Pulmonary artery endothelial cell (primary cell): ENCODE measurements around the gene TXK. TPM values are rescaled to one million over a fixed set of nuclear protein-coding genes. Genes with fewer than 3 reads are reported as not detected.

Source experiments
- DNase-seq: peaks from one replicate; pipeline ENCODE4 v3.0.0-alpha.2; 2011; ENCODE audit warnings: low read depth, low spot score
- total RNA-seq: library from RNA; depleted of rRNA; stranded (reverse); fragments of >200 nt; gene quantifications from 2 replicates; pipeline ENCODE4 v1.2.3, GENCODE V29; 2014

Gene TXK
- total RNA-seq, 1 donor from 2014 or later: 0.07 TPM

- no peak for DNase-seq
Observed at GRCh38 chr4:48137846-48138245, 3.8 kb upstream of the TXK start.

- no peak for DNase-seq
Observed at GRCh38 chr4:48133669-48134068, 381 bp downstream of the TXK start.

GRCh38 chr4:48131736-48132135 is 2.3 kb downstream of the TXK start:
- DNase-seq: no peak

- DNase-seq: no peak
Observed at GRCh38 chr4:48130100-48130499, 4.0 kb downstream of the TXK start.

- no peak for DNase-seq
Observed at GRCh38 chr4:48129307-48130014, 4.6 kb downstream of the TXK start.

- DNase-seq: peak; percentile 81
Observed at GRCh38 chr4:48127682-48128404, 6.2 kb downstream of the TXK start.

GRCh38 chr4:48127231-48127630 is 6.8 kb downstream of the TXK start:
- no peak for DNase-seq

GRCh38 chr4:48126621-48127020 is 7.4 kb downstream of the TXK start:
- no peak for DNase-seq

- no peak for DNase-seq
Observed at GRCh38 chr4:48124870-48125269, 9.2 kb downstream of the TXK start.

GRCh38 chr4:48122756-48123155 is 11.3 kb downstream of the TXK start:
- DNase-seq: no peak

GRCh38 chr4:48121180-48121579 is 12.9 kb downstream of the TXK start:
- no peak for DNase-seq

- DNase-seq: no peak
Observed at GRCh38 chr4:48120132-48120531, 13.9 kb downstream of the TXK start.

- DNase-seq: no peak
Observed at GRCh38 chr4:48119646-48120045, 14.4 kb downstream of the TXK start.

- DNase-seq: no peak
Observed at GRCh38 chr4:48118081-48118480, 16.0 kb downstream of the TXK start.

- DNase-seq: no peak
Observed at GRCh38 chr4:48116582-48116981, 17.5 kb downstream of the TXK start.

GRCh38 chr4:48114412-48114811 is 19.6 kb downstream of the TXK start:
- DNase-seq: no peak

- no peak for DNase-seq
Observed at GRCh38 chr4:48112017-48112667, 21.9 kb downstream of the TXK start.

- no peak for DNase-seq
Observed at GRCh38 chr4:48110452-48110978, 23.5 kb downstream of the TXK start.

GRCh38 chr4:48109413-48110263 is 24.4 kb downstream of the TXK start:
- no peak for DNase-seq

- no peak for DNase-seq
Observed at GRCh38 chr4:48108309-48109073, 25.6 kb downstream of the TXK start.

- no peak for DNase-seq
Observed at GRCh38 chr4:48105230-48105629, 28.8 kb downstream of the TXK start.
